GDM1 (cell line): ENCODE measurements around the gene CFL1.
A peak's percentile ranks its signal among the peaks of the same experiment; 100 is the strongest.
"Not testable (repeated sequence)": the region's sequence is repeated elsewhere in the genome, so short reads cannot be mapped to it uniquely, and the experiment has no call there.

ENCODE experiments used
- DNase-seq: peaks from one replicate; lab custom pipeline; 2025; lab: John Stamatoyannopoulos, UW

CFL1 gene

DNA sequence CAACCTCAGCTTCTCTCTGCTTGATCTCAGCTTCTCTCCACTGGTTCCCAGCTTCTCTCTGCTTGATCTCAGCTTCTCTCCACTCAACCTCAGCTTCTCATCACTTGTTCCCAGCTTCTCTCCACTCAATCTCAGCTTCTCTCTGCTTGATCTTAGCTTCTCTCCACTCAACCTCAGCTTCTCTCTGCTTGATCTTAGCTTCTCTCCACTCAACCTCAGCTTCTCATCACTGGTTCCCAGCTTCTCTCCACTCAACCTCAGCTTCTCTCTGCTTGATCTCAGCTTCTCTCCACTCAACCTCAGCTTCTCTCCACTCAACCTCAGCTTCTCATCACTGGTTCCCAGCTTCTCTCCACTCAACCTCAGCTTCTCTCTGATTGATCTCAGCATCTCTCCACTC lies 25.7 kb downstream of the CFL1 start:
- DNase-seq: not testable (repeated sequence)

DNA sequence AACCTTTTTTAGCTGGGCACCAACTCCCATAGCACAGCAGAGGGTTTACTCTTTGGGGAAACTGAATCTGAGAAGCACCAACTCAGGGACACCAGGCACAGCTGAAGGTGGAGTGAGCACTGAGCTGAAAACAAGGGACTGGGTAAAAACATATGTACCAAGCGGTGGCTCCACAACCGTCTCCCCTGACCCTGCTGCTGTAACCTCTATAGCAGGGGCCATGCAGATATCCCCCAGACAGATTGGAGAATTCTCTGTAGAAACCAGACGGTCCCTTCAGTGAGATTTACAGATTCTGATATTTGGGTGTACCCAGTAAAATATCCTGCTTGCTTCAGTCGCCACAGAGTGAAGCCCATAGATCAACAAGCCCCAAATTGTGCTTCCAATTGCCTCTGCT lies 28.5 kb downstream of the CFL1 start:
- DNase-seq: no peak

DNA sequence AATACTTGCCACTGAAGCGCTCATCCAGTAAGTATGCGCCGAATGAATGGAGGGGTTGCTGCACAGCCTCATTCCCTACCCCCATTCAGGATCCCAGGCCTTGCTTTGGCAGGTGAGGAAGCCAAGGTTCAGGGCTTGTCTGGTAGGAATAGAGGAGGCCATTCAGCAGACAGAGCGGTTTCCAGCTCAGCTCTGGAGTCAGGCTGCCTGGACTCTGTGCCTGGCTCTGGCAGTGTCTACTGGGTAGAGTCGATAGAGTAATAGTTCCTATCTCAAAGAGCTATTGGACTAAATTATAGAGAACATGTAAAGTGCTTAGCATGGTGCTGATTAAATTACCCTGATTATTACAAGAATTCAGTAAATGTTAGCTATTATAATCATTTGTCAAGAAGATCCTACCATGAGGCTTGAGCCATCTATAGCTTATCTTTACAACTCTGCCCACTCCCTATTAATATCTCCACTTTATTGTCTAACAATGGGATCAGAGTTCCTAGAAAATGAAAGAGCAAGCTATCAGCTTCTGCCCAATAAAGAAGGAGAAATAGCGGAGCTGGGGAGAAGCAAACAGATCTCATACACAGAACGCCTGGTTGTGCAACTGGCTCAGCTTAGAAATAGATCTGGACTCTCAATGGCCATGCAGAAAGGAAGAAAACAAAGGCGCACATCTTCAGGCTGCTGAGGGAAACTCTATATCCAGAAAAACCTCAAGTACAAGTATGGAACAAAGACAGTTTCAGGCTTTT lies 30.8 kb downstream of the CFL1 start:
- DNase-seq: no peak

DNA sequence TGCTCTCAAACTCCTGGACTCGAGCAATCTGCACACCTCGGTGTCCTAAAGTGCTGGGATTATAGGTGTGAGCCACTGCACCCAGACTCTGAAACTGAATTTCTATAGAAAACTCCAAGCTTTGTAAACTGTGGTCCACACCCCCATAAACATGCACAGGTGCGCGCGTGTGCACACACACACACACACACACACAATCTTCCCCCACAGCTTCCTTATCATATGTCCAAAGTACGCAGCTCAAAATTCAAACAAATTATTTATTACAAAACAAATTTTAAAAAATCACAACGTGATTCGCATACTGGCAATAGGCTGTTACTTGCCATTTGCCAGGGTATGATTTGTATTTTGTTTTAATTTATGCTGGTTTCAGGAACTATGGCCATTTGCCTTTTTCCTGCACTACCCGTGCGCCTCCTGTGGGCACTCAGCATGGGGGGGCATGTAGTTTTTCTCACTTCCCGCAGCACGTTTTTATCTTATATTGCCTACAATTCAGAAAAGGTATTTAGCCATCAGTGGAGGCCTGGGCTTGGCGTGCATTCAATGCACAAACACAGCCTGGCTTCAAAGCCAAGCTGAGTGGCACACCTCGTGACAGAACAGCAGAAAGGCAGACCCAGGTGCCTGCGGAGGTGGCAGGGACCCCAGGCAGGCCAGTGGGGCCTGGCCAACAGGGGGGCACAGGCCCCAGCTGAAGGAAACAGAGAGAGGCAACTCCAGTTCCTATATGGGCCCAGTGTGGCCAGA lies 35.0 kb downstream of the CFL1 start:
- no peak for DNase-seq

DNA sequence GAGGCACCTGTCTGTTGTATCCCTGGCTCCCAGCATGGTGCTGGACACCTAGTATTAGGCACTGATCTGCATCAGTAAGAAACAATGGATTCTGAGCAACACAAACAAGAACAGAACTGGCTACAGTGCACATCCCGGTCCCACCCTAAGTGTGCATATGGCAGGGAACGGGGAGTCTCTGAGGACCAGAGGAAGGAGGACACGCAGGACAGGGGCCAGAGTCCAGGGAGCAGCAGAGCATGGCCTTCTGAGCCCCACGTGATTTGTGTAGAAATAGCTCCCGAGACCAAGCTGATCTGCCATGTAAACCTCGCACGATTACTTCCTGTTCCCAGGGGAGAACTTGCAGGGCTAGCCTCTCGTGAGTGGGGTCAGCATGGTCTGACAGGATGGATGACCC lies 36.9 kb downstream of the CFL1 start:
- DNase-seq: no peak

- DNase-seq: peak; percentile 83
These were observed 39.9 kb downstream of the CFL1 start for GRCh38 chr11:65817835-65818680.

DNA sequence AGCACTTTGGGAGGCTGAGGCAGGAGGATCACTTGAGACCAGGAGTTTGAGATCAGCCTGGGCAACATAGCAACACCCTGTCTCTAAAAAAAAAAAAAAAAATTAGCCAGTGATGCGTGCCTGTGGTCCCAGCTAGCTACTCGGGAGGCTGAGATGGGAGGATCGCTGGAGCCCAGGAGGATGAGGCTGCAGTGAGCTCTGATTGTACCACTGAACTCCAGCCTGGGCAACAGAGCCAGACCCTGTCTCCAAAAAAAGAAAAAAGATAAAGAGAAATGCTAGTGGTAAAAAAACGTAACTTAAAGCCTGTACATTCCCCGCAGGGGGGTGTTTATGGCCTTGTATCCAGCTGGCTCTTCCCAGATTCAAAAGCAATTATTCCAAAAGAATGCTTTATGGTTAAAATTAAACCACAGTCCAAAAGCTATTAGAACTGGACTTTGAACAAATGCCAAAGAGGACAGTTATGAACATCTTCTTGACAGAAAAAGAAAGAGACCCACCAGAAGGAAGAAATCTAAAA lies 40.6 kb downstream of the CFL1 start:
- DNase-seq: no peak

DNA sequence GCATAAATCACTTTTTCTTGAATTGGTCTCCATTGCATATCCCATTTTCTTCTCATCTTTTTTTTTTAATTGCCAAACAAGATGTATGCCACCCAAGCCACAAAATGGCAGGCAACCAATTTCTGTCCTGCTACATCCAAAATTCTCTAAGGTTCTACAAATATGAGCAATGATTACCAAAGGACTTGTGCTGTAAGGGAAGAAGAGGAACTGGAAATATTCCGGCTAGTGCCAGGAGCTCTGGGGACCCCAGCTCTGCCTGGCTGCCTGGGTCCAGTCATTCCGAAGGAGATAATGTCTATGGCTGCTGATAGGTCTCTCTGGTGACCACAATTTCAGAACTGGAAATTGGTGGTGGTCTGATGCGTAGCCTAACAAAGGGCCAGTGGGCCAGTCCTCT lies 41.3 kb downstream of the CFL1 start:
- DNase-seq: no peak

DNA sequence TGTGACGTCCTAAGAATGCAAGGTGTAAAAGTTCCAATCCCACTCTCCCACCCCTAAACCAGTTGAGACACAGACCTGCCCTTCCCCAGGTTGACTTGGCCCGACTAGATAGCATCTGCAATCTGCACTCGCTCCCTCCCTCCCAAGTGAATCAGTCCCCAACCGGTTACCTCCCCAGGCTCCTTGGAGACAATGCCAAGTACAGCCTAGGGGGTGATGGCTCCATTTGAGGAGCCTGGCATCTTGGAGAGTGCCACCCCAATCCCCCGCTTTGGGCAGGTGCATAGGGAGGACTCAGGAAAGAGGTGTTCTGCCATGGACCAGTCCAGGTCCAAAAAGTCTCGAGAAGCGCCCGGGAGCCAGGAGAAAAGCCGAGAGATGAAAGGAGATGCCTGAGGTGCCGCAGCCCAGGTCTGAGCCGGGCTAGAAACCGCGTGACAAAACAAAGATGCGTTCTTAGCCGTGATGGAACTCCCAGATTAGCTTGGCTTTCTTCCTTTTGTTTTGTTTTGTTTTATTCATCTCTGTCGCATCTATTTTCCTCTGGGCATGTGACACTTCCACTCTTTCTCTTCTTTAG lies 42.9 kb downstream of the CFL1 start:
- no peak for DNase-seq

DNA sequence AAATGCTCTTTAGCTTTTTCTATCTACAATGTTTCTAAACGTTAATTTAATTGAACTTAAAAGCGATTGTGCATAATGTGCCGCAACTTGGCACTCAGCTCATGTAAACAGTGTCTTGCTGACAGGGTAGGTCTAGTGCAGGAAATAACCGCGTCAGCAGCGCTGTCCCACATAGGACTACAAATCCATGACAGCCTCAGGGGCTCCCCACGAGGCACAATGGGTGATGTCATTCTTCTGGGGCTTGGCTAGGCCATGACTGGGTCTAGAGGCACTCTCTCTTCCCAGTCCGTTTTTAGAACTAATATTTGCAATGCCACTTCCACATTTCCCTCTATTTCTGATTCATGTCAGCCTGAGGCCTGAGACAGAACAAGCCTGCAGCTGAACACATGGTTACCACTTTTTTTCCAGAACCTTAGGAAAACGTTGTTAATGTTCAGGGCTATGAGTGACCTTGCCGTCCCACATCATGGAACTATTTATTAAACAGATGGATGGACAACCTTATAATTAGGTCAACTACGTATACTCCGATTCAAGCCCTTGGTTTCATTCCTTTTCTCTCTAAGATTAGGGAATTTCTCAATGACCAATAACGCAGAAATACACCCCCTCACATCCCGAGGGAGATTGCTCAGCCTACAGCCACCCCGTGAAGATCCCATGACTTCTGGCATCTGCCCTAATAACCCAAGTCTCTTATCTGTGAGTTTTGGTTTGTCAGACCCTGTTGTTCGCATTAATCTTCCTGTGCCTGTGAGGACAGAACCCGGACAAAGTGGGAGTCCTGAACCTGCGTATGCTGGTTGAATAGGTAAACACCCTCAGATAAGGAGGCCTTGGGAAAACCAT lies 43.6 kb downstream of the CFL1 start:
- no peak for DNase-seq

DNA sequence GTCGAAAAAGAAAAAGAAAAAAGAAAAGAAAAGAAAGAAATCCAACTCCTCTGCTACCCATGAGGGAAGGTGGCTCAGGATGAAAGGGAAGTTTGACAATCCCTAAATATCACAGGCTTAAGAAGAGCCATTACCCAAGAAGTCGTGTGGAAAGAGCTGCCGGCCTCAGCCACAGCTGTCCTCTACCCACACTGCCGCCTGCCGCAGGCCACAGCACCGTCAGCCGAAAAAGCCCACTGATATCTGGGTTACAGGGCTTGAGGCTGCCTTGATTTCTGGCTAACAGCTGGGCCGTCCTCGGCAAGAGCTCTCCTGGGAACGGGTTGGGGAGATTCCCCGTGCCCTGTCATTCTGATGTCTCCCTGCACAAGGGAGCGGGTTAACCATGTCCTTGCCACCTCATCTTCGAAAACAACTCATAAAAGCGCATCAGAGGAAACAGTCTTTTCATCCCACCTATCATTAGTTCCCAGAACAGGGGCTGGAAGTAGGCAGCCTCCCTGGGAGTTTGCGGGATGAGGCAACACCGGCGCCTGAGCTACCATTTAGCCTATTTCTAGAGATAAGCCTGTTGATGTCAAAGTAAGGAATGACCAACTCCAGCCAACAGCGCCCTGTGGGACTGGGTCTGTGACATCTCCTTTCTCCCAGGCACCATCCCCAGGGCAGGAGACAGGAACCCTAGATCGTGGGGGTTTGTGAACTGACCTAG lies 46.1 kb downstream of the CFL1 start:
- DNase-seq: no peak

DNA sequence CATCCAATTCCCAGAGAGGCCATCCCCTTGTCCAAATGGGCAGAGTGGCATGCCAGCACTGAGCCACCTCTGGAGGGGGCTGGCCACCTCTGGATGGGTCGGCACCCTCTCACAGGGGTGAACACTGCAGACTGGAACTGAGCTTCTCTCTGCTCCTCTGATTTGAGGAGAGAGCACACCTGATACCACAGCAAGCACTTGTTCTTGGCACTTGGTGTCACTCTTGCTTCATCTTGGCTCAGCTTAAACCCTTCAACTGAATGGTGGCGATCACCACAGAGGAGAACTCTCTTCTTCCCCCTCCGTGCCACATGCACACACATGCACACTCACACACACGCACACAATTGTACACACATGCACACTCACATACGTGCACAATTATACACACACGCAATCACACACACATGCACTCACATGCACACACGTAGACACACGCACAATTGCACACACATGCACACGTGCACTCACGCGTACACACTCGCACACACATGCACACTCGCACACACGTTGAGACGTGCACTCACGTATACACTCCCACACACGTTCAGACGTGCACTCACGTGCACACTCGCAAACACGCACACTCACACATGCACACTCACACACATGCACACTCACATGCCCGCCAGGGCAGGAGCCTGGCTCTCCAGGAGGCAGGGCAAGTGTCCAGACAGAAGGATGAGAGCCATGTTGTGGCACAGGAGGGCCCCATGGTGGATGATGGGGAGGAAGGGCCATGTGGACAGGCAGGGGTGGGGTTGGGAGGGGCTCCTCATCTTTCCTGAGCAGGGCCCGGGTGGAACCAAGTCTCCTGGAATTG lies 47.7 kb downstream of the CFL1 start:
- no peak for DNase-seq

- DNase-seq: no peak
These were observed 48.5 kb downstream of the CFL1 start for GRCh38 chr11:65809496-65809895.

GRCh38 chr11:65808744-65809341 lies 49.1 kb downstream of the CFL1 start:
- DNase-seq: no peak

DNA sequence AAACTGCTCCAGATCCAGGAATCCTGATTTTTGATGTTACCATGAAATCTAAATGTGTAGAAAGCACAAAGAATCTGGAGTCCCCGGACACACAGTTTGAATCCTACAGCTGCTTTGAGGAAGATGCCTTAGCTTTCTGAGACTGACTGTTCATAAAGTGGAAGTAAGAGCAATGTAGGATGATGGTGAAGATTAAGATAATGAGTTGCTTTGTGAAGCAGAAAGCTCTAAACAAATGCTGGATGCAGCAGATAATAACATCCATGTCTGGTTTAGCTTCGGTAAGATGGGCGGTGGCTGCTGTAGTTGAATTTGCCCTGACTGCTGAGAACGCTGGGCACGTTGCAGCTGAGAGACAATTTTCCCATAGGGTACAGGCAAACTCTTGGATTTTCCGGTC lies 51.0 kb downstream of the CFL1 start:
- DNase-seq: no peak
